ENCODE results near the gene TMEM223.

- no peak for TF ChIP-seq CTCF (IDR thresholded peaks at IDR 0.05)
- TF ChIP-seq POLR2A (IDR thresholded peaks at IDR 0.05), result no peak
Measured at GRCh38 chr11:62770778-62771143, 21.0 kb downstream of the TMEM223 start.
